ENCODE measurements around the gene TMEM225B.

TMEM225B gene

DNA sequence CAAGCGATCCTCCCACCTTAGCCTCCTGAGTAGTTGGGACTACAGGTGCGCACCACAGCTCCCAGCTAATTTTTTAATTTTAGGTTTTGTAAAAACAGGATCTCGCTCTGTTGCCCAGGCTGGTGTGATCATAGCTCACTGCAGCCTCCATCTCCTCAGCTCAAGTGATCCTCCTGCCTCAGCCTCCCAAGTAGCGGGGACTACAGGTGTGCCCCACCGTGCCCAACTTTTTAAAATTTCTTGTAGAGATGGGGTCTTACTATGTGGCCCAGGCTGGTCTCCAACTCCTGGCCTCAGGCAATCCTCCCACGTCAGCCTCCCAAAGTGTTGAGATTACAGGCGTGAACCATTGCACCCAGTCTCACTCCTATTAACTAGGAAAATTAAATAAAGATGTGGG is 7.5 kb downstream of the TMEM225B start:
- TF ChIP-seq, protein P1, sequence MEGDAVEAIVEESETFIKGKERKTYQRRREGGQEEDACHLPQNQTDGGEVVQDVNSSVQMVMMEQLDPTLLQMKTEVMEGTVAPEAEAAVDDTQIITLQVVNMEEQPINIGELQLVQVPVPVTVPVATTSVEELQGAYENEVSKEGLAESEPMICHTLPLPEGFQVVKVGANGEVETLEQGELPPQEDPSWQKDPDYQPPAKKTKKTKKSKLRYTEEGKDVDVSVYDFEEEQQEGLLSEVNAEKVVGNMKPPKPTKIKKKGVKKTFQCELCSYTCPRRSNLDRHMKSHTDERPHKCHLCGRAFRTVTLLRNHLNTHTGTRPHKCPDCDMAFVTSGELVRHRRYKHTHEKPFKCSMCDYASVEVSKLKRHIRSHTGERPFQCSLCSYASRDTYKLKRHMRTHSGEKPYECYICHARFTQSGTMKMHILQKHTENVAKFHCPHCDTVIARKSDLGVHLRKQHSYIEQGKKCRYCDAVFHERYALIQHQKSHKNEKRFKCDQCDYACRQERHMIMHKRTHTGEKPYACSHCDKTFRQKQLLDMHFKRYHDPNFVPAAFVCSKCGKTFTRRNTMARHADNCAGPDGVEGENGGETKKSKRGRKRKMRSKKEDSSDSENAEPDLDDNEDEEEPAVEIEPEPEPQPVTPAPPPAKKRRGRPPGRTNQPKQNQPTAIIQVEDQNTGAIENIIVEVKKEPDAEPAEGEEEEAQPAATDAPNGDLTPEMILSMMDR (IDR thresholded peaks at IDR 0.05; ENCODE audit: insufficient read depth, missing control alignments), result no peak
- no peak for DNase-seq (ENCODE audit: insufficient read length, low spot score)
- FAIRE-seq, result no peak

DNA sequence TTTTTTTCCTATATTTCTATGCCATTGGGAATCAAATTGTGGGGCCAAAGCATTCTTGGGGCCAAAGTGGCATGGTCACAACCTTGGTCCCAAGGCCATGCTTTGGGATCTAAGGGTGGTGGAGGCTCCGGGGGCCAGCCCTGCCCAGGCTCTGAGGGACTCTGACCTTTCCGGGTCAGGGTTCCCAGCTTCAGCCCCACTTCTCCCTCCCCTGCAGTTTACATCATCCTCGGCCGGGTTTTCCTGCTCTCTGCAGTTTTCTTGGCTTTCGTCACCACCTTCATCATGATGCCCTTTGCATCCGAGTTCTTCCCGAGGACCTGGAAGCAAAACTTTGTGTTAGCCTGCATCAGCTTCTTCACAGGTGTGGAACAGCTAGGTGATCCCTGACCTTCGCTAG is 8.5 kb downstream of the TMEM225B start:
- TF ChIP-seq, protein P1 (IDR thresholded peaks at IDR 0.05; ENCODE audit: insufficient read depth, missing control alignments), result no peak
- no peak for DNase-seq (ENCODE audit: insufficient read length, low spot score)
- no peak for FAIRE-seq

DNA sequence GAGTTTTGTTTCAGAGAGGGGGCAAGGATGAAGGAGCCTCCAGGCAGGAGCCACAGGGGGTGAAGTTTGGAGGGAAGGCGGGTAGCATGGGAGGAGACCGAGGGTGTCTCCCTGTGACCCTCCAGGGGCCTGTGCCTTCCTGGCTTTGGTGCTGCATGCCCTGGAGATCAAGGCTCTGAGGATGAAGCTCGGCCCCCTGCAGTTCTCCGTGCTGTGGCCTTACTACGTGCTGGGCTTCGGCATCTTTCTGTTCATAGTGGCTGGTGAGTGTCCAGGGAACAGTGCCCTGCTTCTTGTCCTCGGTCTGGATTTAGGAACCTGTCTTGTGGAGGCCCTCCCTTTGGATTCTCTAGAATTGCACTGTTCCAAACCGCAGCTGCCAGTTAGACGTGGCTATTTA is 9.5 kb downstream of the TMEM225B start:
- FAIRE-seq (no peak), DNase-seq (ENCODE audit: insufficient read length, low spot score) (no peak)
- TF ChIP-seq, protein P1 (IDR thresholded peaks at IDR 0.05; ENCODE audit: insufficient read depth, missing control alignments), result no peak

DNA sequence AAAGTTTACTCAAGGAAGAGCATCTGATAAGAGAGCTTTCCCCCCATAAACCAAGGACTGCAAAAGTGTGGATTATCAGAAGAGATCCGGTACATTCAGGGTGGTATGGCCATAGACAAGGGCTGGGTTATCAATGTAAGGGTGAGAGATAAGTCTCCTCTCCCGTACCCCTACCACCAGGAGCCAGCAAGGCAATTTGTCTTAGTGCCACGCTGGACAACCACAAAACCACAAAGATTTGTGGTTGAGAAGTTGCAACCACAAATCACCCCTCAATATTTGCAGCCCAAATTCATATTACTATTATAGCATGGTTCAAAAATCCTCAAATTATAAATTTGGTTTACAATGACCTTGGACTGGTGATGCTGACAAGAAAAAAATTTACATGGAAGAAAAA is 16.4 kb downstream of the TMEM225B start:
- no peak for FAIRE-seq
- DNase-seq (ENCODE audit: insufficient read length, low spot score), result no peak
- TF ChIP-seq, protein P1 (IDR thresholded peaks at IDR 0.05; ENCODE audit: insufficient read depth, missing control alignments), result no peak

DNA sequence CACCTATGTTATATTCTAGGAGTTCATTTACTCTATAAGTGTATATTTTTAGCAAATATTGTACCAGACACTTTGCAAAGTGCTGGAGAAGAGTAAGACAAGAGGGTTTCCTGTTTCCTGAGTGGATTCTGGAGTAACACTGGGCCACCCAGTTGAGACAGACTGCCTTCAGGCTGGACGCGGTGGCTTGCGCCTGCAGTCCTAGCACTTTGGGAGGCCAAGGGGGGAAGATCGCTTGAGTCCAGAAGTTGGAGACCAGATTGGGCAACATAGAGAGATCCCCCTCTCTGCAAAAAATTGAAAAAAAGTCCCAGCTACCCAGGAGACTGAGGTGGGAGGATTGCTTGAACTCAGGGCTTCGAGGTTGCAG is 17.9 kb downstream of the TMEM225B start:
- DNase-seq (ENCODE audit: insufficient read length, low spot score), result no peak
- TF ChIP-seq, protein P1 (IDR thresholded peaks at IDR 0.05; ENCODE audit: insufficient read depth, missing control alignments), result no peak
- FAIRE-seq, result no peak

DNA sequence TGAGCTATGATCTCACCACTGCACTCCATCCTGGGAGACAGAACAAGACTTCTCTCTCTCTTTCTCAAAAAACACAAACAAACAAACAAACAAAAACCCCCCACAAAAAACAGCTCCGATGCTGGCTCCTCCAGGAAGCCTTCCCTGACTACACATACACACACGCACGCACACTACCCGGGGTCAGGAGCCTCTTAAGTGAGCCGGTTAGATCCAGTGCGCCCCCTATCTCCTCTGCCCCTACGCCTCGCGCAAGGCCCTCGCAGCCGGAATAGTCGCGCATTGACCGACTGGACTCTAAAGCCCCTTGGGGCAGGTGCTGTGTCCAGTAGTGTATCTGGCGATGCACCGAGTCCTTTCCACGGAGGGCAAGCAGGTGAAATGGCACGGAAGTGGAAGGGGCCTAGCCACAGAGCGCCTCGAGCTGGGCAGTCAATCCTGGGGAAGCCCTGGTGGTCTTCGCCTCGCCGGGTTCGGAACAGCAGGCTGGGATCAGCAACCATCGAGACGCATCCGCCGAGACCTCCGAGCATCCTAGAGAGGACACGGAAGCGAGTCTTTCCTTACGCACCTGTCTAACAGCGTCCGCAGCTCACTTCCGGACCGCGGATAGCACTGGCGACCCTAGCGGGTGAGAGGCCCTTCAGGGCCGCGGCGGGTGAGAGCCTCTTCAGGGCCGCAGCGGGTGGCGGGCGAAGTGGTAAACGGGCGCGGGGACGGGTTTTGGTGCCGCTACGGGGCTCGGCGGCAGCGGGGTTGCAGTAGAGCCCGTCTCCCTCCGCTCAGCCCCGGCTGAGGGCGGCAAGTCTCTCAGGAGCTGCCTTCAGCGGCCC is 18.5 kb downstream of the TMEM225B start, which contains the start of gene ZSCAN25:
Gene ZSCAN25, plus strand, starts transcription at position 588 of the 833 bp plus-strand sequence. CDS start 2,661 bp downstream, outside the sequence.
- FAIRE-seq (no peak), DNase-seq (ENCODE audit: insufficient read length, low spot score) (peak; percentile 83)
- TF ChIP-seq, protein P1 (IDR thresholded peaks at IDR 0.05; ENCODE audit: insufficient read depth, missing control alignments), result peak; percentile 58

DNA sequence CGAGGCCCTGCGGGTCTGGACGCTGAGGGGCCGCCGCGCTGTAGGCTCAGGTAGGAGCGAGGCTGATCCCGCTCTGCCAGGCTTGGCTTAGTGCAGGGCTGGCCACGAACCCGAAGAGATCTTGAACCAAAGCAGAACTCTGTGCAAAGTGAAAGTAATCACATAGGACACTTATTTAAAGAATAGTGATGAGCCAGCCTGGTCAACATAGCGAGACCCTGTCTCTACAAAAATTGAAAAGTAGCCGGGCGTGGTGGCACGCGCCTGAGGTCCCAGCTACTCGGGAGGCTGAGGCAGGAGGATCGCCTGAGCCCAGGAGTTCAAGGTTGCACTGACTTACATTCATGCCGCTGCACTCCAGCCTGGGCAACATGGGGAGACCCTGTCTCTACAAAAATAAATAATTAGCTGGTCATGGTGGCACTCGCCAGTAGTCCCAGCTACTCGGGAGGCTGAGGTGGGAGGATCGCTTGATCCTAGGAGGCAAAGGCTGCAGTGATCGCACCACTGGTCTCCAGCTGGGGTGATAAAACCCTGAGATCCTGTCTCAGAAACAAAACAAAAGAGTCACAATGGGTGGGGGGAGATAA is 19.2 kb downstream of the TMEM225B start:
- DNase-seq (ENCODE audit: insufficient read length, low spot score), result no peak
- TF ChIP-seq, protein P1 (IDR thresholded peaks at IDR 0.05; ENCODE audit: insufficient read depth, missing control alignments), result no peak
- no peak for FAIRE-seq

Data from D721Med (cell line).